Effector memory CD4-positive, alpha-beta T cell (primary cell): ENCODE data around the gene SUMF1.
"Not testable (repeated sequence)": the region's sequence is repeated elsewhere in the genome, so short reads cannot be mapped to it uniquely, and the experiment has no call there.

Experiments
- DNase-seq, 3 donors: peaks; one replicate each; pipeline ENCODE4 v3.0.0-alpha.2; 2020
- H3K27ac ChIP-seq: 2 replicates; pipeline ENCODE4 v1.7.0; 2013; ENCODE audit warnings: mild to moderate bottlenecking, low read length, moderate library complexity; ENCODE audit not compliant: insufficient read depth, poor library complexity, severe bottlenecking
- H3K27me3 ChIP-seq: replicated peaks from 2 replicates; pipeline ENCODE4 v1.7.0; 2013; ENCODE audit warnings: mild to moderate bottlenecking, low read length; ENCODE audit not compliant: insufficient read depth, control insufficient read depth, poor library complexity, severe bottlenecking
- H3K36me3 ChIP-seq: 2 replicates; pipeline ENCODE4 v1.7.0; 2013; ENCODE audit warnings: mild to moderate bottlenecking, low read length, moderate library complexity; ENCODE audit not compliant: control insufficient read depth, insufficient read depth
- H3K4me1 ChIP-seq: 2 replicates; pipeline ENCODE4 v1.7.0; 2013; ENCODE audit warnings: low read length, mild to moderate bottlenecking; ENCODE audit not compliant: control insufficient read depth, insufficient read depth, poor library complexity, severe bottlenecking
- H3K4me3 ChIP-seq: 2 replicates; pipeline ENCODE4 v1.7.0; 2013; ENCODE audit warnings: low read length, low read depth, mild to moderate bottlenecking; ENCODE audit not compliant: insufficient read depth, poor library complexity, severe bottlenecking
- H3K9me3 ChIP-seq: 2 replicates; pipeline ENCODE4 v1.7.0; 2013; ENCODE audit warnings: mild to moderate bottlenecking, low read length, moderate library complexity; ENCODE audit not compliant: control insufficient read depth

The SUMF1 gene

DNA sequence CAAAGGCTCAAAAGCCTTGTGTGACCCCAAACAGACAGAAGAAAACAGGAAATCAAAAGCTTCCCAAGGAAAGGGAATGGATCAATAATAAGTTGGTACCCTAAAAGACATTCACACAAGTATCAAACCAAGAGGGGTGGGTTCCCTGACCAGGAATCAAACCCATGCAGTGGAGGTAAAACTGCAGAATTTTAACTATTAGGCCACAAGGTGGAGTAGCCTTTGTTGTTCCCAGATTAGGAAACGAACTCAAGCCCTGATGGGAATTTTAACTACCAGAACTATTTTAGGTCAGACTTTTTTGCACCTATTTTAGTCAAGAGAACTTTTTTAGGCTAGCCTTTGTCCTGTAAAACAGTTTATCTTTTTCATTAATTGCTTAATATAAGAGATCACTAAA lies 132.5 kb downstream of the SUMF1 start:
- Histone ChIP-seq H3K27ac (no peak overlapping the region), H3K4me3 (no peak overlapping the region), H3K27me3 (no peaks in the 10 kb centered on the region), H3K4me1 (no peaks in the 10 kb centered on the region), H3K36me3 (no peaks in the 10 kb centered on the region), H3K9me3 (no peaks in the 10 kb centered on the region)
- DNase-seq, result no peak

DNA sequence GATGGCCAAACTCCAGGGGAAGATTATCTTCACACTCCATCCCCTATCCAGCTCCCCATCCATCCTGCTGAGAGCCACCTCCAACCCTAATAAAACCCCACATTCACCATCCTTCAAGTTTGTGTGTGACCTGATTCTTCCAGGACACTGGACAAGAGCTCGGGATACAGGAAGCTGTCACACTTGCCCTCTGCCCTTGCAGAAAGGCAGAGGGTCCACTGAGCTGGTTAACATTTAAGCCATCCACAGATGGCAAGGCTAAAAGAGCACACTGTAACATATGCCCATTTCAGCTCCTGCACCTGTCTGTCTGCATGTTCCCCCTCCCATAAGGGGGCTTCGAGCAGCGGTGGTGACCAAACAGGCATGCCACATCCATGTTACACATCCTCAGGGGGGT lies 134.1 kb downstream of the SUMF1 start:
- no peaks in the 10 kb centered on the region for H3K4me1 ChIP-seq
- no peaks in the 10 kb centered on the region for H3K9me3 ChIP-seq
- H3K36me3 ChIP-seq, result no peaks in the 10 kb centered on the region
- no peak for DNase-seq
- H3K27ac ChIP-seq, result no peak overlapping the region
- no peak overlapping the region for H3K4me3 ChIP-seq
- no peaks in the 10 kb centered on the region for H3K27me3 ChIP-seq

DNA sequence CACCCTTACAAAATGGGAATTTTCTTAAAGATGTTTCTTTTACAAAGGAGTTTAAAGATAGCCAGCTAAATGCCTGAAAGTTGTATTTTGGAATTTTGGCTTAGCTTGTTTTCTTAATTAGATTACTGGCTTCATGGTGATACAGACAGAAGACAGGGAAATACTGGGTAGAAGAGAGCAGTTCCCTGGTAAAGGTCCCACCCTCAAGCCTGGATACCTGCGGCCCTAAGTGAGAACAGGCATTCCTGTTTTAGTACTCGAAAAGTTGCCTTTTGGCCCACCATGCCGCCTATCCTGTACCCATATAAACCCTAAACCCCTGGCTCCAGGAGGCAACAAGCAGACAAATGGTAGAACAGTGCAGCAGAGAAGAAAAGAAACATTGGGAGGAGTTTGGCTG lies 134.5 kb downstream of the SUMF1 start:
- Histone ChIP-seq H3K36me3 (no peaks in the 10 kb centered on the region), H3K27me3 (no peaks in the 10 kb centered on the region), H3K27ac (no peak overlapping the region), H3K4me3 (no peak overlapping the region), H3K4me1 (no peaks in the 10 kb centered on the region), H3K9me3 (no peaks in the 10 kb centered on the region)
- DNase-seq, result no peak

DNA sequence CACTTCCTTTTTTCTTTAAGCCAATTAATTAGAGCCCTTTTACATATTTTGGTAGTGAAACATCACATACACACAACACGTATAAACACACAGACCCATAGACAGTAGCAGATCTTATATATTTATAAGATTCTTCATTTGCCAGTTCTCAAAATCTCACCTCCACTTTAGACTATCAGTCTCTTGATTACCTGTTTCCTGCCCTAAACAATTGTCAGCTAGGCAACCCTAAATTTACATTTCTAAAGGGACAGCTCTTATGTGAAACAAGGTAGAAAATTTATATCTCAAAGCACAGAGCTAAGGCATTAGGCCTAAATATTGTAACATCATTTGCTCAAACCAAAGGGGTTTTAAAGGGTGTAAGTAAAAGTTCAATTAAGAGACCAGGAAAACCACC lies 135.0 kb downstream of the SUMF1 start:
- Histone ChIP-seq H3K27ac (no peak overlapping the region), H3K9me3 (no peaks in the 10 kb centered on the region), H3K4me1 (no peaks in the 10 kb centered on the region), H3K36me3 (no peaks in the 10 kb centered on the region), H3K27me3 (no peaks in the 10 kb centered on the region), H3K4me3 (no peak overlapping the region)
- no peak for DNase-seq

DNA sequence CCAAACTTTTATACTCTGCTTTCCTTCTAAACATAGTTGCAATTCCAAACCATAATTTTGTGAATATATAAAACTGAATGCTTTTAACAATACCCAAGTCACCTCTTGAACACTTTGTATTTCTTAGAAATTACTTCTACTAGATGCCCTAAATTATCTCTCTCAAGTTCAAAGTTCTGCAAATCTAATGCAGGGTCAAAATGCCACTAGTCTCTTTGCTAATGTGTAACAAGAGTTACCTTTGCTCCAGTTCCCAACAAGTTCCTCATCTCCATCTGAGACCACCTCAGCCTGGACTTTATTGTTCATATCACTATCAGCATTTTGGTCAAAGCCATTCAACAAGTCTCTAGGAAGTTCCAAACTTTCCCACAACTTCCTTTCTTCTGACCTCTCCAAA lies 137.3 kb downstream of the SUMF1 start:
- not testable (repeated sequence) for DNase-seq, H3K27ac ChIP-seq, H3K27me3 ChIP-seq, H3K36me3 ChIP-seq, H3K9me3 ChIP-seq, H3K4me1 ChIP-seq, H3K4me3 ChIP-seq

DNA sequence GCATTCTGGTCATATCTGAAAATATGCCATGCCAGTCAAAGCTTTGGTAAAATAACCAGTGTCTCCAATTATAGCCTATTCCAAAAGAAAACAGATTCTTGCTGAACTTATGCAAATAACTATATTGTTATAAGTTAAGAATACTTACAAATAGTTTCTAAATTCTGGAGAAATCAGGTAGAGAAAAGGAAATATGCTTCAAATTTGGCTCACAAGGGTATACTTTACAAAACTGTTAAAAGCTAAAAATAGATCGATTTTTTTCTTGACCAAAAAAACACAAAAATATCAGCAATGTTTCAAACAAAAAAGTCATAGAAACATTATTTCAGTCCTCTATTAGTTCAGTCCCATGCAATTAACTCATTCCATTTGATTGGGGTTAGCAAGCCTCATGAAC lies 140.2 kb downstream of the SUMF1 start:
- no peaks in the 10 kb centered on the region for H3K9me3 ChIP-seq
- DNase-seq, result no peak
- H3K27me3 ChIP-seq, result no peaks in the 10 kb centered on the region
- H3K4me3 ChIP-seq, result no peak overlapping the region
- no peaks in the 10 kb centered on the region for H3K4me1 ChIP-seq
- H3K27ac ChIP-seq, result no peak overlapping the region
- H3K36me3 ChIP-seq, result no peaks in the 10 kb centered on the region

DNA sequence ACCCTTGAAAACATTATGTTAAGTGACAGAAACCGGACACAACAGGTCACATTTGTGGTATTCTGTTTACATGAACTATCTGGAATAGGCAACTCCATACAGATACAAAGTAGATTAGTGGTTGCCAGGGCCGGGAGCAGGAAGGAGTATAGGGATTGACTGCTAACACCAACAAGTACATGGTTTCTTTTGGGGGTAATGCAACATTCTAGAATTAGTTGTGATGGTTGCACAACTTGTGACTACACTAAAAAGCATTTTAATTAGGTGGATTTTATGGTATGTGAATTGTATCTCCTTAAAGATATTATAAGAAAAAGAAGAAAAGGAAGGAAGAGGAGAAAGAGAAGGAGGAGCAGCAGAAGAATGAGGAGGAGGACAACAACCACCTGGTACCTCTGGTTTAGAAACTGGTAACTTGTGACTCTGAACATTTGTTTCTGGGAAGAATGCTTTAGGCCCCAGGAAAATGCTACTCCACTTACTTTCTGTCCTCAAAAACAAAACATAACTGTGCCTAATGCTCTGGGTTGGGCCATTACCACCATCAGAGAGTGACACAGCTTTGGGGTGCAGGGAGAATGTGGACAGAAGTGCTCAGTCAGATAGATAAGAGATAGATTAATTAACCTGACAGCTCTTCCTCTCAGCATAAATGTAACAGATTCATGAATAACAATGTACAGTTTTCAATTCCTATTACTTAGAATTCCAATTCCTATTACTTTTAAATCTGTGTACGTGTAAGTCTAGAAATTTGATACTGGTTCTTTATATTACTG lies 143.6 kb downstream of the SUMF1 start:
- no peaks in the 10 kb centered on the region for H3K4me1 ChIP-seq
- no peaks in the 10 kb centered on the region for H3K27me3 ChIP-seq
- H3K36me3 ChIP-seq, result no peaks in the 10 kb centered on the region
- no peak overlapping the region for H3K27ac ChIP-seq
- DNase-seq, result no peak
- H3K4me3 ChIP-seq, result no peak overlapping the region
- no peaks in the 10 kb centered on the region for H3K9me3 ChIP-seq

DNA sequence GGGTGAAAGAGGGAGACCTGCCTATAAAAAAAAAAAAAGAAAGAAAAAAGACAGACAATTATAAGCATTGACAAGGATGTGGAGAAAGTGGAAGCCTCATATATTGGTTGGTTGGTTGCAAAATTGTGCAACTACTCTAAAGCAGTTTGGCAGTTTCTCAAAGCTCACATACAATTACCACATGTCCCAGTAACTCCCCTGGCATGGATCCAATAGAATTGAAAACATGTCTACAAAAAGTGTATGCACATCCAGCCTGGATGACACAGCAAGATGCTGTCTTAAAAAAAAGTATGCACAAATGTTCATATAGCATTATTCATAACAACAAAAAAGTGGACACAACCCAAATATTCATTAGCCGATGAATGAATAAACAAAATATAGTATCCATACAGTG lies 144.4 kb downstream of the SUMF1 start:
- H3K4me1 ChIP-seq, result no peaks in the 10 kb centered on the region
- H3K4me3 ChIP-seq, result no peak overlapping the region
- H3K27ac ChIP-seq, result no peak overlapping the region
- H3K9me3 ChIP-seq, result no peaks in the 10 kb centered on the region
- DNase-seq, result no peak
- H3K36me3 ChIP-seq, result no peaks in the 10 kb centered on the region
- H3K27me3 ChIP-seq, result no peaks in the 10 kb centered on the region

DNA sequence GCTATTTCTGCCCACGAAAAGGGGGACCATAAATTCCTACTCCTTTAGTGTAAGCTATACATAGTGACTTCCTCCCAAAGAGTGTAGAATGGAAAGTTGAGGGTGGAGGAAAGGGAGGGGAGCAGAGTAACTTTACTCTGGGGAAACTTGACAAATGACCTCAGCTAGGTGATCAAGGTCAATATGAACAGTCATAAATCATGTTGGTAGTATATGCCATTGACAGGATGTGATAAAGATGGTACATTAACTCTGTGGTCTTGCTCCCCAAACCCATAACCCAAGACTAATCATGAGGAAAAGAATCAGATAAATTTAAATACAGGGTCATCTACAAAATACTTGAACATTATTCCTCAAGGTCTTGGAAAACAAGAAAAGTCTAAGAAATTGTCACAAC lies 145.3 kb downstream of the SUMF1 start:
- Histone ChIP-seq H3K27me3 (no peaks in the 10 kb centered on the region), H3K9me3 (no peaks in the 10 kb centered on the region), H3K4me3 (no peak overlapping the region), H3K36me3 (peaks cover 3% of the 10 kb centered on the region), H3K4me1 (no peaks in the 10 kb centered on the region), H3K27ac (no peak overlapping the region)
- no peak for DNase-seq

DNA sequence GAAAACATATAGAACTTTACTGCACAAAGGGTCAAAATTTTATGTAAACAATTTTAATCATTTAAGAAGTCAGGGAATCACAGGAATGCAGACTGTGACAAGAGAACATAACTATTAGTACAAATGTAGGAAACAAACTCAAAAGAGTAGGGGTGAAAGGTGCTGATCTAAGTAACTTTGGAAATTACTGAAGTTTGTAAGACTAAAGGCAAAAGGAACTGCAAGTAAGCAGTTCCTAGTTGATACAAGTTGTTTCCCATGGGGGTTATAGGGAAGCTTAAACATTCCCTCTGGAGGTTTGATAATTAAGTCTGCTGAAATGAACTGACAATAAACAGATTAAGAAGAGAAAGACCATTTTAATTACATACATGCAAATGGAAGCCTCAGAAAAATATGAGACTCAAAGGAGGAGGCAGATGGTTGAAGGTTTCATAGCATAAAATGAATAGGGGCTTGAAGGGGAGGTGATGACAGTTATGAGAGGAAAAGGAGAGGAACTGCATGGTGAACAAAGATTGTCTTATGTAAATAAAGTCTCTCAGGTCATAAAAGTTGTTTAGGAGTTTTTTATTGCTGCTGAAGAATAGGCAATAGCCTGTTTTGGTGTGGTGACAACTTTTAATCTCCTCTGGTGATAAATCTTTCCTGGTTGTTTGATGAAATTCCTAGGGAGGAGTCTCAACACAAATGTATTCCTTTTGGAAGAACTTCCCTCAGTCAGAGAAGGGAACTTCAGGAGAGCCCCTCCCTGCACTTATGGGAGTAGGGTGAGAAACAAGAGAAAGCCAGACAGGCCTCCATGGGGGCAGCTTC lies 146.8 kb downstream of the SUMF1 start:
- no peak overlapping the region for H3K27ac ChIP-seq
- no peaks in the 10 kb centered on the region for H3K9me3 ChIP-seq
- H3K27me3 ChIP-seq, result no peaks in the 10 kb centered on the region
- peaks cover 7% of the 10 kb centered on the region for H3K36me3 ChIP-seq
- no peak overlapping the region for H3K4me3 ChIP-seq
- no peak for DNase-seq
- H3K4me1 ChIP-seq, result no peaks in the 10 kb centered on the region
